Caco-2 (cell line): ENCODE data around the gene WNK4. TPM values are rescaled to one million over a fixed set of nuclear protein-coding genes. Genes with fewer than 3 reads are reported as not detected.
A peak's percentile ranks its signal among the peaks of the same experiment; 100 is the strongest.

ENCODE experiments used
- BruUV-seq: library from RNA; stranded (reverse); fragments of 400-500 nt; replicated peaks from 2 replicates; lab custom pipeline; 2021; lab: Mats Ljungman, UMichigan
- CTCF ChIA-PET: fragments of 300-600 bp; sonication (Branson Sonifier 250); formaldehyde crosslinking; loops from one replicate; lab custom pipeline; 2022; ENCODE audit warnings: antibody characterized with exemption; lab: Charles Lee
- POLR2A ChIA-PET: fragments of 300-600 bp; sonication (Branson Sonifier 250); formaldehyde crosslinking; loops from one replicate; lab custom pipeline; 2022; ENCODE audit warnings: antibody characterized with exemption; lab: Charles Lee
- DNase-seq, 2 experiments: peaks; one replicate each; pipeline versions ENCODE4 v3.0.0 to v3.0.0-alpha.2; 2020 to 2022
- H3K27me3 ChIP-seq: replicated peaks from 2 replicates; pipeline ENCODE4 v1.6.0; 2011; ENCODE audit warnings: low read length; ENCODE audit not compliant: control insufficient read depth, insufficient read depth
- H3K36me3 ChIP-seq: 2 replicates; pipeline ENCODE4 v1.5.1; 2011; ENCODE audit warnings: low read length; ENCODE audit not compliant: control insufficient read depth, insufficient read depth
- H3K4me1 ChIP-seq: fragments of 250-450 bp; sonication (Bioruptor Pico); 2 replicates; pipeline ENCODE4 v1.5.1; 2020; ENCODE audit warnings: mild to moderate bottlenecking
- H3K4me3 ChIP-seq: 2 replicates; pipeline ENCODE4 v1.5.1; 2011; ENCODE audit warnings: low read depth, mild to moderate bottlenecking, control low read depth, low read length
- H3K9me3 ChIP-seq: fragments of 250-450 bp; sonication (Bioruptor Pico); 2 replicates; pipeline ENCODE4 v1.5.1; 2020; ENCODE audit warnings: mild to moderate bottlenecking, moderate library complexity
- H3K27ac Mint-ChIP-seq: one replicate; pipeline ENCODE4 v1.8.0; 2022; ENCODE audit warnings: mixed read lengths; ENCODE audit not compliant: unreplicated experiment
- H3K27me3 Mint-ChIP-seq: one replicate; pipeline ENCODE4 v1.8.0; 2022; ENCODE audit warnings: mixed read lengths; ENCODE audit not compliant: insufficient read depth, unreplicated experiment
- H3K36me3 Mint-ChIP-seq: one replicate; pipeline ENCODE4 v1.8.0; 2022; ENCODE audit warnings: mild to moderate bottlenecking, mixed read lengths; ENCODE audit not compliant: insufficient read depth, unreplicated experiment
- H3K4me1 Mint-ChIP-seq: one replicate; pipeline ENCODE4 v1.8.0; 2022; ENCODE audit warnings: low read depth, mixed read lengths; ENCODE audit not compliant: unreplicated experiment
- H3K4me3 Mint-ChIP-seq: one replicate; pipeline ENCODE4 v1.8.0; 2022; ENCODE audit warnings: mild to moderate bottlenecking, moderate library complexity, mixed read lengths; ENCODE audit not compliant: unreplicated experiment
- H3K9me3 Mint-ChIP-seq: one replicate; pipeline ENCODE4 v1.8.0; 2022; ENCODE audit warnings: mixed read lengths; ENCODE audit not compliant: unreplicated experiment
- CTCF ChIP-seq, 2 experiments: fragments of 200-600 bp in 1 of 2; IDR thresholded peaks; 1 replicate in 1 of 2; 2 replicates in 1 of 2; pipeline versions ENCODE4 v1.5.1 to v1.8.0; 2011 to 2022; ENCODE audit warnings: antibody characterized with exemption in 1 of 2, control low read depth in 1 of 2, inconsistent platforms in 1 of 2, low read depth in 1 of 2, low read length in 1 of 2, mild to moderate bottlenecking in 1 of 2, moderate library complexity in 1 of 2; ENCODE audit not compliant: insufficient read depth in 1 of 2, severe bottlenecking in 1 of 2, unreplicated experiment in 1 of 2
- intact Hi-C: fragments of 100-400 bp; cut with micrococcal nuclease; formaldehyde crosslinking; loops from one replicate; pipeline ENCODE4 v1.10.0; 2022; ENCODE audit not compliant: unreplicated experiment
- total RNA-seq: library from RNA; stranded (reverse); gene quantifications from 2 replicates; pipeline ENCODE4 v1.2.3, GENCODE V29; 2022

Gene WNK4
- total RNA-seq, 1 experiment from 2014 or later: 4.1 TPM

GRCh38 chr17:42743595-42744282, 36.7 kb upstream of the WNK4 start:
- Mint-ChIP-seq H3K27ac (peak overlapping the region; percentile 64), H3K4me1 (peaks cover 39% of the 10 kb centered on the region), H3K27me3 (peaks cover 3% of the 10 kb centered on the region), H3K36me3 (peaks cover 13% of the 10 kb centered on the region), H3K4me3 (peak overlapping the region; percentile 92), H3K9me3 (no peaks in the 10 kb centered on the region)
- TF ChIP-seq CTCF (IDR thresholded peaks at IDR 0.05; ENCODE audit: insufficient read depth in 1 of 2, low read depth in 1 of 2, low read length in 1 of 2, severe bottlenecking in 1 of 2, unreplicated experiment in 1 of 2): peak in 1 of 2 experiments; percentile 28
- POLR2A ChIA-PET: interaction anchor here (0.7 to 1.6 kb wide), 3 partner anchors 46 to 135 kb away, joined by 3 to 6 read pairs (median 3); partner anchors contain the start of genes CNTNAP1, RETREG3 and TUBG1
- Histone ChIP-seq H3K4me3 (peak overlapping the region; percentile 63), H3K4me1 (peaks cover 23% of the 10 kb centered on the region), H3K27me3 (no peaks in the 10 kb centered on the region), H3K9me3 (no peaks in the 10 kb centered on the region), H3K36me3 (no peaks in the 10 kb centered on the region)
- BruUV-seq: no TSS peak
- no peak for DNase-seq
- intact Hi-C loops: loop anchor here (1.0 kb wide), 1 partner anchor 20 kb away; no protein-coding TSS in a partner anchor
- CTCF ChIA-PET: interaction anchor here (1.4 to 1.7 kb wide), 2 partner anchors 20 to 80 kb away, joined by 7 to 13 read pairs; partner anchors contain the start of gene BECN1

GRCh38 chr17:42744283-42744805, 36.1 kb upstream of the WNK4 start:
- POLR2A ChIA-PET: interaction anchor here (1.6 kb wide), 1 partner anchor 136 kb away, joined by 6 read pairs; the partner anchor contains the start of genes RETREG3 and TUBG1
- peak; percentile 90 to 91 for DNase-seq
- Mint-ChIP-seq H3K36me3 (peaks cover 13% of the 10 kb centered on the region), H3K9me3 (no peaks in the 10 kb centered on the region), H3K4me1 (peaks cover 39% of the 10 kb centered on the region), H3K27ac (peak overlapping the region; percentile 64), H3K27me3 (peaks cover 3% of the 10 kb centered on the region), H3K4me3 (peak overlapping the region; percentile 92)
- BruUV-seq: TSS peak; percentile 81
- H3K4me1 ChIP-seq: peaks cover 23% of the 10 kb centered on the region
- intact Hi-C loops: loop anchor here (1.0 kb wide), 1 partner anchor 19 kb away; no protein-coding TSS in a partner anchor
- no peaks in the 10 kb centered on the region for H3K36me3 ChIP-seq
- CTCF ChIA-PET: interaction anchor here (0.7 to 1.7 kb wide), 3 partner anchors 19 to 80 kb away, joined by 3 to 13 read pairs (median 7); partner anchors contain the start of gene BECN1
- H3K9me3 ChIP-seq: no peaks in the 10 kb centered on the region
- no peak for TF ChIP-seq CTCF (IDR thresholded peaks at IDR 0.05; ENCODE audit: insufficient read depth in 1 of 2, low read depth in 1 of 2, low read length in 1 of 2, severe bottlenecking in 1 of 2, unreplicated experiment in 1 of 2)
- H3K4me3 ChIP-seq: peak overlapping the region; percentile 63
- H3K27me3 ChIP-seq: no peaks in the 10 kb centered on the region
